ENCODE measurements around the gene NPAS3.

GRCh38 chr14:33014710-33015109 lies 76.0 kb downstream of the NPAS3 start:
- no peak for TF ChIP-seq CTCF (conservative IDR thresholded peaks at IDR 0.05 in 1 of 2, IDR thresholded peaks at IDR 0.05 in 1 of 2; ENCODE audit: low read depth in 1 of 2, low read length in 2 of 2)
- no peak for TF ChIP-seq EZH2 (IDR thresholded peaks at IDR 0.05; ENCODE audit: low read length, missing control alignments)
